Omental fat pad (tissue), 4 donors: ENCODE data around the gene ANK2. TPM values are rescaled to one million over a fixed set of nuclear protein-coding genes. Genes with fewer than 3 reads are reported as not detected.
A peak's percentile ranks its signal among the peaks of the same experiment; 100 is the strongest.

Experiments
- ATAC-seq: fragments of 150-250 bp; one replicate; pipeline ENCODE4 v1.9.1; 2016; ENCODE audit warnings: mild to moderate bottlenecking, moderate library complexity; ENCODE audit not compliant: low FRiP score
- DNase-seq: peaks from one replicate; pipeline ENCODE4 v3.0.0-alpha.2; 2019; ENCODE audit warnings: low spot score
- CTCF ChIP-seq, 3 donors: fragments of 450-650 bp; IDR thresholded peaks; one replicate each; pipeline ENCODE4 v1.5.1; 2016 to 2017; ENCODE audit warnings: antibody characterized with exemption in 3 of 3, mild to moderate bottlenecking in 3 of 3, moderate library complexity in 2 of 3
- total RNA-seq, 4 donors: library from RNA; depleted of rRNA; stranded (reverse); fragments of >200 nt; gene quantifications; one replicate each; pipeline ENCODE4 v1.1.0, GENCODE V29; 2016

ANK2 gene
- total RNA-seq, 4 donors from 2014 or later = 51.4 to 200 (median 84.9) TPM

- DNase-seq (no peak), ATAC-seq (no peak)
- no peak for TF ChIP-seq CTCF (IDR thresholded peaks at IDR 0.05)
These were observed 300.0 kb downstream of the ANK2 start for GRCh38 chr4:113349430-113349829.

DNA sequence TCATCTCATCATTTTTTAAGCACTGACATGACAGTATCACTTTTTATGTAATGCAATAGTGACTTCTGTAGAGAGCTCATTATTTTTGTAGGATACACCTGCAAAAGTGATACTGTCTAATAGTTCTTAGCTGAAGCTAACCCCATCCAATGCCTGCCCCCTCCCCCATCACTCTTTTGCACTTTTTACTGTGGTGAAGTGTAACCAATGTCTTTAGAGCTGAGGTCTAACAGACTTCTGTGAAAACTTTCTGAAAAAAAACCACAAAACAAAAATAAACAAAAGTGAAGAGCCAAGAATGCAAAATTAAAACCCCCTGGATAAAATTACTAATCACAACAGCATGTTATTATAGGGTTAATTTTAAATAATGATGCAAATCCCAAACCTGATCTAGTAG is 301.1 kb downstream of the ANK2 start:
- no peak for ATAC-seq
- no peak for TF ChIP-seq CTCF (IDR thresholded peaks at IDR 0.05)
- DNase-seq = no peak

DNA sequence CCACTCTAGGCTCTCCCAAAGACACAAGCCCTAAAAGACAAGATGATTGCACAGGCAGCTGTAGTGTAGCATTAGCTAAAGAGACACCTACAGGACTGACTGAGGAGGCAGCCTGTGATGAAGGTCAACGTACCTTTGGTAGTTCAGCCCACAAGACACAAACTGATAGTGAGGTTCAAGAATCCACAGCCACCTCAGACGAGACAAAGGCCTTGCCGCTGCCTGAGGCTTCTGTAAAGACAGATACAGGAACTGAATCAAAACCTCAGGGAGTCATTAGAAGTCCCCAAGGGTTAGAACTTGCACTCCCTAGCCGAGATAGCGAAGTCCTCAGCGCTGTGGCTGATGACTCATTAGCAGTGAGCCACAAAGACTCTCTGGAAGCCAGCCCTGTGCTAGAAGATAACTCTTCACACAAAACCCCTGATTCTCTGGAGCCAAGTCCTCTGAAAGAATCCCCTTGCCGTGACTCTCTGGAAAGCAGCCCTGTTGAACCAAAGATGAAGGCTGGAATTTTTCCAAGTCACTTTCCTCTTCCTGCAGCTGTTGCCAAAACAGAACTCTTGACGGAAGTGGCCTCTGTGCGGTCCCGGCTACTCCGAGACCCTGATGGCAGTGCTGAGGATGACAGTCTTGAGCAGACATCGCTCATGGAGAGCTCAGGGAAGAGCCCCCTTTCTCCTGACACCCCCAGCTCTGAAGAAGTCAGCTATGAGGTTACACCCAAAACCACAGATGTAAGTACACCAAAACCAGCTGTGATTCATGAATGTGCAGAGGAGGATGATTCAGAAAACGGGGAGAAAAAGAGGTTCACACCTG is 306.3 kb downstream of the ANK2 start:
- ATAC-seq (peak; percentile 68), DNase-seq (no peak)
- no peak for TF ChIP-seq CTCF (IDR thresholded peaks at IDR 0.05)

DNA sequence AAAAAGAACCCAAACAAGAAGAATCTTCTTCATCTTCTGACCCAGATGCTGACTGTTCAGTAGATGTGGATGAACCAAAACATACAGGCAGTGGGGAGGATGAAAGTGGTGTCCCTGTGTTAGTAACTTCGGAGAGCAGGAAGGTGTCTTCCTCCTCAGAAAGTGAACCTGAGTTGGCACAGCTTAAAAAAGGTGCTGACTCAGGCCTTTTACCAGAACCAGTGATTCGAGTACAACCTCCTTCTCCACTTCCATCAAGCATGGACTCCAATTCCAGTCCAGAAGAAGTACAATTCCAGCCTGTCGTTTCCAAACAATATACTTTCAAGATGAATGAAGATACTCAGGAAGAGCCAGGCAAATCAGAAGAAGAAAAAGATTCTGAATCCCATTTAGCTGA is 307.0 kb downstream of the ANK2 start:
- ATAC-seq (no peak), DNase-seq (no peak)
- TF ChIP-seq CTCF (IDR thresholded peaks at IDR 0.05) = no peak

DNA sequence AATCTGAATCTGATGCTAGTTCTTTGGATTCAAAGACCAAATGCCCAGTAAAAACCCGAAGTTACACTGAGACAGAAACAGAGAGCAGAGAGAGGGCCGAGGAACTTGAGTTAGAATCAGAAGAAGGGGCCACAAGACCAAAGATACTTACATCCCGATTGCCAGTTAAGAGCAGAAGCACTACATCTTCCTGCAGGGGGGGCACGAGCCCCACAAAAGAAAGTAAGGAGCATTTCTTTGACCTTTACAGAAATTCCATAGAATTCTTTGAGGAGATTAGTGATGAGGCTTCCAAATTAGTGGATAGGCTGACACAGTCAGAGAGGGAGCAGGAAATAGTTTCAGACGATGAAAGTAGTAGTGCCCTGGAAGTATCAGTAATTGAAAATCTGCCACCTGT is 309.3 kb downstream of the ANK2 start:
- ATAC-seq = no peak
- no peak for DNase-seq
- no peak for TF ChIP-seq CTCF (IDR thresholded peaks at IDR 0.05)

- TF ChIP-seq CTCF (IDR thresholded peaks at IDR 0.05) = no peak
- ATAC-seq (no peak), DNase-seq (no peak)
These were observed 315.9 kb downstream of the ANK2 start for GRCh38 chr4:113365377-113365776.

- TF ChIP-seq CTCF (IDR thresholded peaks at IDR 0.05) = no peak
- DNase-seq = no peak
- ATAC-seq = no peak
These were observed 318.6 kb downstream of the ANK2 start for GRCh38 chr4:113368056-113368455.
